ENCODE data around the gene PCYT2.
"Not testable (repeated sequence)": the region's sequence is repeated elsewhere in the genome, so short reads cannot be mapped to it uniquely, and the experiment has no call there.

DNA sequence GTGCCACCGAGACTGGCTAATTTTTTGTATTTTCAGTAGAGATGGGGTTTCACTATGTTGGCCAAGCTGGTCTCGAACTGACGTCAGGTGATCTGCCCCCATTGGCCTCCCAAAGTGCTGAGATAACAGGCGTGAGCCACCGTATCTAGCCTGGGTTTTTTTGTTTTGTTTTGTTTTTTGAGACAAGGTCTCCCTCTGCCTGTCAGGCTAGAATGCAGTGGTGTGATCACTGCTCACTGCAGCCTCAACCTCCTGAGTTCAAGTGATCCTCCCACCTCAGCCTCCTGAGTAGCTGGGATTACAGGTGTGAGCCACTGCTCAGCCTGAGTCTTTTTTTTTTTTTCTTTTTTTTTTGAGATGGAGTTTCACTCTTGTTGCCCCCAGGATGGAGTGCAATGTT is 42.2 kb upstream of the PCYT2 start:
- not testable (repeated sequence) for TF ChIP-seq POLR2A (IDR thresholded peaks at IDR 0.05)
- TF ChIP-seq, protein P1, sequence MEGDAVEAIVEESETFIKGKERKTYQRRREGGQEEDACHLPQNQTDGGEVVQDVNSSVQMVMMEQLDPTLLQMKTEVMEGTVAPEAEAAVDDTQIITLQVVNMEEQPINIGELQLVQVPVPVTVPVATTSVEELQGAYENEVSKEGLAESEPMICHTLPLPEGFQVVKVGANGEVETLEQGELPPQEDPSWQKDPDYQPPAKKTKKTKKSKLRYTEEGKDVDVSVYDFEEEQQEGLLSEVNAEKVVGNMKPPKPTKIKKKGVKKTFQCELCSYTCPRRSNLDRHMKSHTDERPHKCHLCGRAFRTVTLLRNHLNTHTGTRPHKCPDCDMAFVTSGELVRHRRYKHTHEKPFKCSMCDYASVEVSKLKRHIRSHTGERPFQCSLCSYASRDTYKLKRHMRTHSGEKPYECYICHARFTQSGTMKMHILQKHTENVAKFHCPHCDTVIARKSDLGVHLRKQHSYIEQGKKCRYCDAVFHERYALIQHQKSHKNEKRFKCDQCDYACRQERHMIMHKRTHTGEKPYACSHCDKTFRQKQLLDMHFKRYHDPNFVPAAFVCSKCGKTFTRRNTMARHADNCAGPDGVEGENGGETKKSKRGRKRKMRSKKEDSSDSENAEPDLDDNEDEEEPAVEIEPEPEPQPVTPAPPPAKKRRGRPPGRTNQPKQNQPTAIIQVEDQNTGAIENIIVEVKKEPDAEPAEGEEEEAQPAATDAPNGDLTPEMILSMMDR (IDR thresholded peaks at IDR 0.05): not testable (repeated sequence)
